CD14-positive monocyte (primary cell): ENCODE data around the gene SLIT3. TPM values are rescaled to one million over a fixed set of nuclear protein-coding genes. Genes with fewer than 3 reads are reported as not detected.

Experiments
- DNase-seq, 3 donors: peaks; one replicate each; pipeline ENCODE4 v3.0.0-alpha.2; 2011 to 2022
- H2AFZ ChIP-seq: 2 replicates; pipeline ENCODE4 v1.6.0; 2012; ENCODE audit warnings: mild to moderate bottlenecking, low read depth, low read length, inconsistent platforms; ENCODE audit not compliant: insufficient read depth, poor library complexity, severe bottlenecking
- H3K27ac ChIP-seq, 2 donors: 1 replicate in 1 of 2; 2 replicates in 1 of 2; pipeline ENCODE4 v1.5.1; 2012 to 2013; ENCODE audit warnings: low read length in 2 of 2, control low read depth in 1 of 2, inconsistent platforms in 1 of 2, low read depth in 1 of 2, mild to moderate bottlenecking in 1 of 2
- H3K27me3 ChIP-seq, 2 donors: one replicate each; pipeline versions ENCODE4 v1.6.0 to v1.6.1; 2011 to 2013; ENCODE audit warnings: low read length in 2 of 2; ENCODE audit not compliant: control insufficient read depth in 2 of 2, insufficient read depth in 2 of 2
- H3K36me3 ChIP-seq, 2 donors: replicated peaks in 1 of 2; 1 replicate in 1 of 2; 2 replicates in 1 of 2; pipeline versions ENCODE4 v1.5.1 to v1.6.1; 2012 to 2013; ENCODE audit warnings: low read length in 2 of 2, control low read depth in 1 of 2, inconsistent platforms in 1 of 2, mild to moderate bottlenecking in 1 of 2; ENCODE audit not compliant: insufficient read depth in 2 of 2, control insufficient read depth in 1 of 2
- H3K4me1 ChIP-seq, 2 donors: 1 replicate in 1 of 2; 2 replicates in 1 of 2; pipeline versions ENCODE4 v1.5.1 to v1.6.1; 2012 to 2013; ENCODE audit warnings: low read length in 2 of 2, control low read depth in 1 of 2, inconsistent platforms in 1 of 2, mild to moderate bottlenecking in 1 of 2, moderate library complexity in 1 of 2; ENCODE audit not compliant: insufficient read depth in 2 of 2, control insufficient read depth in 1 of 2
- H3K4me2 ChIP-seq: replicated peaks from 2 replicates; pipeline ENCODE3; 2012; ENCODE audit warnings: low read length, moderate library complexity, mild to moderate bottlenecking; ENCODE audit not compliant: poor library complexity, severe bottlenecking; ENCODE audit errors: extremely low read depth
- H3K4me3 ChIP-seq, 3 experiments: fragments of 200-600 bp in 1 of 3; sonication (generic) in 1 of 3; replicated peaks in 1 of 3; 1 replicate in 2 of 3; 2 replicates in 1 of 3; pipeline ENCODE4 v1.5.1; 2011 to 2013; ENCODE audit warnings: low read length in 3 of 3, mild to moderate bottlenecking in 3 of 3, control low read depth in 2 of 3, low read depth in 2 of 3, inconsistent platforms in 1 of 3, moderate library complexity in 1 of 3
- H3K79me2 ChIP-seq: 2 replicates; pipeline ENCODE4 v1.6.0; 2012; ENCODE audit warnings: mild to moderate bottlenecking, control low read depth, inconsistent platforms, low read length, moderate library complexity; ENCODE audit not compliant: insufficient read depth
- H3K9ac ChIP-seq: 2 replicates; pipeline ENCODE4 v1.6.0; 2017; ENCODE audit warnings: low read length, mild to moderate bottlenecking; ENCODE audit not compliant: insufficient read depth, poor library complexity, severe bottlenecking
- H3K9me3 ChIP-seq, 2 donors: replicated peaks in 1 of 2; 1 replicate in 1 of 2; 2 replicates in 1 of 2; pipeline versions ENCODE4 v1.5.1 to v1.6.1; 2012 to 2013; ENCODE audit warnings: low read length in 2 of 2, control low read depth in 1 of 2; ENCODE audit not compliant: control insufficient read depth in 1 of 2, insufficient read depth in 1 of 2
- H4K20me1 ChIP-seq: 2 replicates; pipeline ENCODE4 v1.6.0; 2012; ENCODE audit warnings: mild to moderate bottlenecking, low read length, control low read depth, moderate library complexity; ENCODE audit not compliant: insufficient read depth
- H3K27ac Mint-ChIP-seq, 7 donors: one replicate each; pipeline ENCODE4 v1.8.0; 2020; ENCODE audit warnings: mild to moderate bottlenecking in 7 of 7, mixed read lengths in 7 of 7, moderate library complexity in 6 of 7, inconsistent platforms in 2 of 7
- H3K27me3 Mint-ChIP-seq, 3 donors: one replicate each; pipeline ENCODE4 v1.8.0; 2021 to 2022; ENCODE audit warnings: low read depth in 3 of 3, mild to moderate bottlenecking in 3 of 3, mixed read lengths in 3 of 3, moderate library complexity in 3 of 3, inconsistent platforms in 1 of 3
- H3K36me3 Mint-ChIP-seq, 2 donors: one replicate each; pipeline ENCODE4 v1.8.0; 2020; ENCODE audit warnings: mixed read lengths in 2 of 2, inconsistent platforms in 1 of 2, mild to moderate bottlenecking in 1 of 2
- H3K4me1 Mint-ChIP-seq: one replicate; pipeline ENCODE4 v1.8.0; 2020; ENCODE audit warnings: mild to moderate bottlenecking, mixed read lengths
- H3K4me3 Mint-ChIP-seq, 2 donors: one replicate each; pipeline ENCODE4 v1.8.0; 2020; ENCODE audit warnings: mild to moderate bottlenecking in 2 of 2, mixed read lengths in 2 of 2, moderate library complexity in 1 of 2
- H3K9me3 Mint-ChIP-seq, 7 donors: one replicate each; pipeline ENCODE4 v1.8.0; 2020 to 2022; ENCODE audit warnings: mixed read lengths in 7 of 7, mild to moderate bottlenecking in 6 of 7, moderate library complexity in 6 of 7, inconsistent platforms in 2 of 7
- CTCF ChIP-seq: fragments of 200-600 bp; IDR thresholded peaks from one replicate; pipeline ENCODE4 v1.8.0; 2022; ENCODE audit warnings: antibody characterized with exemption, mild to moderate bottlenecking
- WGBS: methylation state at CpG from one replicate; pipeline ENCODE4 v1.1.5; 2013; ENCODE audit warnings: missing lambda C conversion rate; ENCODE audit not compliant: insufficient coverage; 5-methylcytosine and 5-hydroxymethylcytosine counted together
- intact Hi-C, 2 donors: fragments of 100-400 bp; cut with micrococcal nuclease; formaldehyde crosslinking; loops; one replicate each; pipeline versions ENCODE4 v1.15.0 to v1.15.1; 2023
- polyA plus RNA-seq, 3 donors: library from polyadenylated mRNA; depleted of rRNA in 1 of 3; unstranded in 2 of 3; stranded (reverse) in 1 of 3; fragments of 300-500 nt in 2 of 3; fragments of >200 nt in 1 of 3; fragmentation: Illumina TruSeq in 2 of 3; gene quantifications; 1 replicate in 2 of 3; 2 replicates in 1 of 3; pipeline ENCODE4 v1.2.3, GENCODE V29; 2012 to 2021

SLIT3 gene
- polyA plus RNA-seq, 3 donors = not detected

GRCh38 chr5:168881427-168882149, 419.4 kb downstream of the SLIT3 start:
- Histone ChIP-seq H4K20me1 (no peaks in the 10 kb centered on the region), H3K79me2 (no peaks in the 10 kb centered on the region), H2AFZ (no peak overlapping the region), H3K27ac (no peak overlapping the region), H3K9me3 (no peaks in the 10 kb centered on the region), H3K36me3 (no peaks in the 10 kb centered on the region), H3K4me1 (no peaks in the 10 kb centered on the region), H3K4me3 (no peak overlapping the region), H3K9ac (no peak overlapping the region), H3K27me3 (peaks cover 0 to 3% of the 10 kb centered on the region in 2 donors), H3K4me2 (no peak overlapping the region)
- TF ChIP-seq CTCF = no peak
- H3K4me3 Mint-ChIP-seq = no peak overlapping the region
- peaks cover 2 to 9% (median 5%) of the 10 kb centered on the region in 3 donors for H3K27me3 Mint-ChIP-seq
- 93% methylated on average over 7 of the region's 11 CpGs for WGBS
- H3K9me3 Mint-ChIP-seq = peaks cover 0 to 2% (median 0%) of the 10 kb centered on the region in 7 donors
- H3K36me3 Mint-ChIP-seq = no peaks in the 10 kb centered on the region
- DNase-seq = no peak
- intact Hi-C loops = no loop called here
- no peaks in the 10 kb centered on the region for H3K4me1 Mint-ChIP-seq
- H3K27ac Mint-ChIP-seq = no peak overlapping the region

- peaks cover 0 to 2% (median 0%) of the 10 kb centered on the region in 7 donors for H3K9me3 Mint-ChIP-seq
- H3K4me1 ChIP-seq = no peaks in the 10 kb centered on the region
- no peak overlapping the region for H3K27ac Mint-ChIP-seq
- no peaks in the 10 kb centered on the region for H3K9me3 ChIP-seq
- H2AFZ ChIP-seq = no peak overlapping the region
- no peaks in the 10 kb centered on the region for H4K20me1 ChIP-seq
- intact Hi-C loops = no loop called here
- no peaks in the 10 kb centered on the region for H3K36me3 Mint-ChIP-seq
- H3K4me3 Mint-ChIP-seq = no peak overlapping the region
- H3K36me3 ChIP-seq = no peaks in the 10 kb centered on the region
- 64% methylated on average over 8 of the region's 8 CpGs for whole genome bisulfite sequencing
- peaks cover 2 to 12% (median 11%) of the 10 kb centered on the region in 3 donors for H3K27me3 Mint-ChIP-seq
- no peak for DNase-seq
- H3K27me3 ChIP-seq = peaks cover 0 to 3% of the 10 kb centered on the region in 2 donors
- no peak overlapping the region for H3K4me2 ChIP-seq
- no peaks in the 10 kb centered on the region for H3K79me2 ChIP-seq
- TF ChIP-seq CTCF = no peak
- no peak overlapping the region for H3K4me3 ChIP-seq
- H3K9ac ChIP-seq = no peak overlapping the region
- H3K4me1 Mint-ChIP-seq = no peaks in the 10 kb centered on the region
- H3K27ac ChIP-seq = no peak overlapping the region
These were observed 421.0 kb downstream of the SLIT3 start for GRCh38 chr5:168879929-168880328.
